Breast epithelium (tissue), 3 donors: ENCODE data around the gene CCDC80.

Experiments
- POLR2A ChIP-seq: fragments of 450-650 bp; IDR thresholded peaks from one replicate; pipeline ENCODE4 v1.6.1; 2016; ENCODE audit warnings: antibody characterized with exemption, mild to moderate bottlenecking, moderate library complexity
- TF ChIP-seq, protein P1 (sequence below), 3 donors: fragments of 450-650 bp; IDR thresholded peaks; one replicate each; pipeline ENCODE4 v1.5.1; 2016 to 2017; ENCODE audit warnings: antibody characterized with exemption in 3 of 3, mild to moderate bottlenecking in 3 of 3, moderate library complexity in 3 of 3

DNA sequence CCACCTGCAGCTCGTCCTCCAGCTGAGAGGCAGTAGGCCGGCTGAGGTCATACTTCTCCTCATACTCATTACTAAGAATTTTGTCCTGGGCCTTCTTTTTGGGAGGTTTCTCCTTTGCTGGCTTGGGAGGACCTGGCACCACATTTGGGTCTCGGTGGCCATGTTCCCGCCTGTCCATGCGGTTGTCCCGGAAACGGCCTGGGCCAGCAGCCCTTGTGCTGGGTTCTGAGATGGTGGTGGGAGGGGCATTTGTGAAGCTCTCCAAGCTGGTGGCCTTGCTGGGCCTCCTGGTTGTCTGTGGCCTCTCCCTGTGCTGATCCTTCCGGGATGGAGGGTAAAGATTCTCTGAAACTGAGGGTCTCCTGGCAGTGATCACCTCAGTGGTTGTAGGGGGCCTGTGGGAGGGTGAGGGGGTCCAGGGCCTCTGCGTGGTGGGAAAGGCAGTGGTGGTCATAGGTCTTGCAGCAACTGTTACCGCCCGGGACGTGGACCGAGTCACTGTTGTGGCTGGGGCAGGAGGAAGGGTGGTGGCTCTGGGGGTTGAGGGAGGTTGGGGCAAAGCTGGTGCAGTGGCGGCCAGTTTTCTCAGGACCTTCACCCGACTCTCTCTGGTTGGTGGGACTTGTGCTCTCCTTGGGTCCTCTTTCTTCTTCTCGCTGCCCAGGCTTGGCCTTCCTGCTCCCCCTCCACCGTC lies 2.5 kb downstream of the CCDC80 start:
- TF ChIP-seq, protein P1, sequence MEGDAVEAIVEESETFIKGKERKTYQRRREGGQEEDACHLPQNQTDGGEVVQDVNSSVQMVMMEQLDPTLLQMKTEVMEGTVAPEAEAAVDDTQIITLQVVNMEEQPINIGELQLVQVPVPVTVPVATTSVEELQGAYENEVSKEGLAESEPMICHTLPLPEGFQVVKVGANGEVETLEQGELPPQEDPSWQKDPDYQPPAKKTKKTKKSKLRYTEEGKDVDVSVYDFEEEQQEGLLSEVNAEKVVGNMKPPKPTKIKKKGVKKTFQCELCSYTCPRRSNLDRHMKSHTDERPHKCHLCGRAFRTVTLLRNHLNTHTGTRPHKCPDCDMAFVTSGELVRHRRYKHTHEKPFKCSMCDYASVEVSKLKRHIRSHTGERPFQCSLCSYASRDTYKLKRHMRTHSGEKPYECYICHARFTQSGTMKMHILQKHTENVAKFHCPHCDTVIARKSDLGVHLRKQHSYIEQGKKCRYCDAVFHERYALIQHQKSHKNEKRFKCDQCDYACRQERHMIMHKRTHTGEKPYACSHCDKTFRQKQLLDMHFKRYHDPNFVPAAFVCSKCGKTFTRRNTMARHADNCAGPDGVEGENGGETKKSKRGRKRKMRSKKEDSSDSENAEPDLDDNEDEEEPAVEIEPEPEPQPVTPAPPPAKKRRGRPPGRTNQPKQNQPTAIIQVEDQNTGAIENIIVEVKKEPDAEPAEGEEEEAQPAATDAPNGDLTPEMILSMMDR (IDR thresholded peaks at IDR 0.05), result no peak
- TF ChIP-seq POLR2A, result no peak
